CD4-positive, alpha-beta T cell (primary cell): ENCODE measurements around the gene LRP11. TPM values are rescaled to one million over a fixed set of nuclear protein-coding genes. Genes with fewer than 3 reads are reported as not detected.

Experiments used
- ATAC-seq: fragments of 200-7000 bp; cut with Tn5 transposase; one replicate; pipeline ENCODE4 v1.10.0; 2022; ENCODE audit warnings: mild to moderate bottlenecking; ENCODE audit not compliant: poor library complexity
- CTCF ChIA-PET: fragments of 350-600 bp; sonication (Branson Sonifier 250); formaldehyde crosslinking; loops from one replicate; lab custom pipeline; 2021; ENCODE audit warnings: antibody characterized with exemption, inconsistent platforms; lab: Charles Lee
- POLR2A ChIA-PET: fragments of 350-600 bp; sonication (Branson Sonifier 250); formaldehyde crosslinking; loops from one replicate; lab custom pipeline; 2021; ENCODE audit warnings: antibody characterized with exemption, inconsistent platforms; lab: Charles Lee
- DNase-seq, 14 experiments: peaks; one replicate each; pipeline ENCODE4 v3.0.0-alpha.2; 2013 to 2020; ENCODE audit warnings: mixed read lengths in 2 of 14
- H3K27ac ChIP-seq, 2 donors: one replicate each; pipeline versions ENCODE4 v1.5.1 to v1.7.0; 2013; ENCODE audit warnings: low read length in 2 of 2, low read depth in 1 of 2, mild to moderate bottlenecking in 1 of 2
- H3K27me3 ChIP-seq, 2 experiments: 1 replicate in 1 of 2; 2 replicates in 1 of 2; pipeline versions ENCODE4 v1.6.1 to v1.7.0; 2013; ENCODE audit warnings: low read length in 2 of 2, control low read depth in 1 of 2, mild to moderate bottlenecking in 1 of 2, moderate library complexity in 1 of 2; ENCODE audit not compliant: insufficient read depth in 2 of 2, control insufficient read depth in 1 of 2
- H3K36me3 ChIP-seq: one replicate; pipeline ENCODE4 v1.6.1; 2013; ENCODE audit warnings: low read length, control low read depth; ENCODE audit not compliant: insufficient read depth
- H3K4me1 ChIP-seq: one replicate; pipeline ENCODE4 v1.6.1; 2013; ENCODE audit warnings: low read length, control low read depth; ENCODE audit not compliant: insufficient read depth
- H3K4me3 ChIP-seq: one replicate; pipeline ENCODE4 v1.5.1; 2013; ENCODE audit warnings: mild to moderate bottlenecking, low read length, moderate library complexity
- H3K9me3 ChIP-seq, 2 experiments: 1 replicate in 1 of 2; 2 replicates in 1 of 2; pipeline versions ENCODE4 v1.6.1 to v1.7.0; 2013; ENCODE audit warnings: low read length in 2 of 2, mild to moderate bottlenecking in 2 of 2, control low read depth in 1 of 2, moderate library complexity in 1 of 2; ENCODE audit not compliant: control insufficient read depth in 1 of 2, insufficient read depth in 1 of 2
- H3K27ac Mint-ChIP-seq: one replicate; pipeline ENCODE4 v1.8.0; 2020; ENCODE audit warnings: mixed read lengths
- H3K27me3 Mint-ChIP-seq: one replicate; pipeline ENCODE4 v1.8.0; 2021; ENCODE audit warnings: mixed read lengths
- H3K36me3 Mint-ChIP-seq: one replicate; pipeline ENCODE4 v1.8.0; 2021; ENCODE audit warnings: low read depth, mixed read lengths
- H3K4me1 Mint-ChIP-seq: one replicate; pipeline ENCODE4 v1.8.0; 2021; ENCODE audit warnings: low read depth, mixed read lengths
- H3K4me3 Mint-ChIP-seq: one replicate; pipeline ENCODE4 v1.8.0; 2020; ENCODE audit warnings: mild to moderate bottlenecking, mixed read lengths
- H3K9me3 Mint-ChIP-seq: one replicate; pipeline ENCODE4 v1.8.0; 2020; ENCODE audit warnings: mixed read lengths
- intact Hi-C, 2 experiments: fragments of 100-400 bp; cut with DNase I in 1 of 2; cut with micrococcal nuclease in 1 of 2; formaldehyde crosslinking; loops; one replicate each; pipeline versions ENCODE4 v1.15.1 to v1.9.0; 2023 to 2025; cut with DNase I, micrococcal nuclease
- total RNA-seq, 174 experiments: library from RNA in 2 of 174; stranded (reverse) in 2 of 174; gene quantifications; one replicate each; pipeline ENCODE4 v1.2.3 and lab custom pipeline; 2021 to 2026
- TF ChIP-seq, protein P1 (sequence below): fragments of 200-600 bp; IDR thresholded peaks from one replicate; pipeline ENCODE4 v1.8.0; 2022; ENCODE audit warnings: antibody characterized with exemption, mild to moderate bottlenecking

LRP11 gene
- total RNA-seq, 2 experiments from 2014 or later: 0.75 to 0.99 TPM

DNA sequence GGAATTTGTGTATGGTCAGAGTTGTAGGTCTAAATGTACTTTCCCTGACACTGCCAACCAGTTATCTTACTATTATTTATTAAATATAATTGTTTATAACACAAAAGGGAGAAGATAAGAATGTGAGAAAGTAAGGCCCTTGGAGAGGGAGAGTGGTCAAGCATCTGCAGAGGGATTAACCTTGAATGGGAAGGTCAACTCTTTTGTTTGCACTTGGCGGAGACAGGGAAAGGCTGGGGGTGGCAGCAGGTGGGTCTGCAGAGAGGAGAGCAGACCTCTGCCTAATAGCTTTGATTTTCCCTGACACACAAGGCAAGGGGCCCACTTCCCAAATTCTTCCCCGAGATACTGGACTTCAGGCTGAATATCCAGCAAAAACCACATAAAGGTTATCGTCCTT, 4.2 kb downstream of the LRP11 start:
- ATAC-seq (no peak), DNase-seq (no peak)
- TF ChIP-seq, protein P1, sequence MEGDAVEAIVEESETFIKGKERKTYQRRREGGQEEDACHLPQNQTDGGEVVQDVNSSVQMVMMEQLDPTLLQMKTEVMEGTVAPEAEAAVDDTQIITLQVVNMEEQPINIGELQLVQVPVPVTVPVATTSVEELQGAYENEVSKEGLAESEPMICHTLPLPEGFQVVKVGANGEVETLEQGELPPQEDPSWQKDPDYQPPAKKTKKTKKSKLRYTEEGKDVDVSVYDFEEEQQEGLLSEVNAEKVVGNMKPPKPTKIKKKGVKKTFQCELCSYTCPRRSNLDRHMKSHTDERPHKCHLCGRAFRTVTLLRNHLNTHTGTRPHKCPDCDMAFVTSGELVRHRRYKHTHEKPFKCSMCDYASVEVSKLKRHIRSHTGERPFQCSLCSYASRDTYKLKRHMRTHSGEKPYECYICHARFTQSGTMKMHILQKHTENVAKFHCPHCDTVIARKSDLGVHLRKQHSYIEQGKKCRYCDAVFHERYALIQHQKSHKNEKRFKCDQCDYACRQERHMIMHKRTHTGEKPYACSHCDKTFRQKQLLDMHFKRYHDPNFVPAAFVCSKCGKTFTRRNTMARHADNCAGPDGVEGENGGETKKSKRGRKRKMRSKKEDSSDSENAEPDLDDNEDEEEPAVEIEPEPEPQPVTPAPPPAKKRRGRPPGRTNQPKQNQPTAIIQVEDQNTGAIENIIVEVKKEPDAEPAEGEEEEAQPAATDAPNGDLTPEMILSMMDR: no peak
- Histone ChIP-seq H3K36me3 (no peaks in the 10 kb centered on the region), H3K9me3 (no peaks in the 10 kb centered on the region), H3K27ac (no peak overlapping the region), H3K4me1 (peaks cover 18% of the 10 kb centered on the region), H3K27me3 (peaks cover 0 to 3% of the 10 kb centered on the region in 2 experiments), H3K4me3 (no peak overlapping the region)
- POLR2A ChIA-PET: no interaction called here
- Mint-ChIP-seq H3K9me3 (no peaks in the 10 kb centered on the region), H3K27me3 (peaks cover 30% of the 10 kb centered on the region), H3K27ac (no peak overlapping the region), H3K4me3 (no peak overlapping the region), H3K36me3 (no peaks in the 10 kb centered on the region), H3K4me1 (peaks cover 5% of the 10 kb centered on the region)
- CTCF ChIA-PET: no interaction called here
- intact Hi-C loops: loop anchor here in 1 of 2 experiments (5.0 to 10.0 kb wide), 3 partner anchors 105 to 293 kb away; partner anchors contain the start of genes GINM1 and KATNA1

- H3K27ac ChIP-seq: no peak overlapping the region
- H3K36me3 ChIP-seq: no peaks in the 10 kb centered on the region
- ATAC-seq (no peak), DNase-seq (no peak)
- no peaks in the 10 kb centered on the region for H3K9me3 ChIP-seq
- Mint-ChIP-seq H3K9me3 (no peaks in the 10 kb centered on the region), H3K36me3 (no peaks in the 10 kb centered on the region), H3K4me1 (peaks cover 5% of the 10 kb centered on the region), H3K4me3 (no peak overlapping the region), H3K27ac (no peak overlapping the region), H3K27me3 (peaks cover 30% of the 10 kb centered on the region)
- H3K4me3 ChIP-seq: no peak overlapping the region
- intact Hi-C loops: no loop called here
- ChIA-PET POLR2A (no interaction called here), CTCF (no interaction called here)
- peaks cover 13% of the 10 kb centered on the region for H3K4me1 ChIP-seq
- peaks cover 0 to 3% of the 10 kb centered on the region in 2 experiments for H3K27me3 ChIP-seq
- TF ChIP-seq, protein P1: no peak
Measured at GRCh38 chr6:149859368-149859767, 4.8 kb downstream of the LRP11 start.

DNA sequence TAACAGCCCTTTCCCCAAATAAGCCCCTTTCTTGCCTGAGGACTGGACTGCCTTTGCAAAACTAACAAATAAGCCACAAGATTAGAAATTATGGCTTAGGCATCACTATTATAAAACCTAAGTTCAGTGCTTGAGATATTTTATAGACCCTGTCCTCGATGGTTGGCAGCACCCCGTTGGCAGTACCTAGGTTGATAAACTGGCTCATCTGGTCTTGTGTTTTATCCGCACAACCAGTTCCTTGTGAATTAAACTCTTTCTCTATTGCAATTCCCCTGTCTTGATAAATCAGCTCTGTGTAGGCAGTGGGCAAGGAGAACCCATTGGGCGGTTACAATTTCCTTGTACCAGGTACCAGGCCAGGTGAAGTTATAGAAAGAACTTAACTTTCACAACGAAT, 6.6 kb downstream of the LRP11 start:
- peaks cover 10% of the 10 kb centered on the region for H3K4me1 ChIP-seq
- no peak overlapping the region for H3K4me3 Mint-ChIP-seq
- no peak overlapping the region for H3K4me3 ChIP-seq
- peaks cover 30% of the 10 kb centered on the region for H3K27me3 Mint-ChIP-seq
- no peak overlapping the region for H3K27ac Mint-ChIP-seq
- no peak overlapping the region for H3K27ac ChIP-seq
- intact Hi-C loops: no loop called here
- H3K9me3 ChIP-seq: no peaks in the 10 kb centered on the region
- H3K36me3 ChIP-seq: no peaks in the 10 kb centered on the region
- DNase-seq (no peak), ATAC-seq (no peak)
- CTCF ChIA-PET: no interaction called here
- no peaks in the 10 kb centered on the region for H3K36me3 Mint-ChIP-seq
- H3K27me3 ChIP-seq: peaks cover 0 to 5% of the 10 kb centered on the region in 2 experiments
- peaks cover 6% of the 10 kb centered on the region for H3K4me1 Mint-ChIP-seq
- POLR2A ChIA-PET: no interaction called here
- TF ChIP-seq, protein P1: no peak
- H3K9me3 Mint-ChIP-seq: no peaks in the 10 kb centered on the region
